PC-9 (cell line): Measurements from ENCODE around the gene IGSF8. TPM values are rescaled to one million over a fixed set of nuclear protein-coding genes. Genes with fewer than 3 reads are reported as not detected.

Experiments
- BruUV-seq: library from RNA; stranded (reverse); fragments of 400-500 nt; replicated peaks from 2 replicates; lab custom pipeline; 2021; lab: Mats Ljungman, UMichigan
- CTCF ChIA-PET: fragments of 300-600 bp; sonication (Branson Sonifier 250); formaldehyde crosslinking; loops from one replicate; lab custom pipeline; 2022; ENCODE audit warnings: antibody characterized with exemption; lab: Charles Lee
- POLR2A ChIA-PET: fragments of 300-600 bp; sonication (Branson Sonifier 250); formaldehyde crosslinking; loops from one replicate; lab custom pipeline; 2022; ENCODE audit warnings: antibody characterized with exemption; ENCODE audit not compliant: unreplicated experiment; lab: Charles Lee
- DNase-seq, 2 experiments: peaks; one replicate each; pipeline versions ENCODE4 v3.0.0 to v3.0.0-alpha.2; 2015 to 2022; ENCODE audit warnings: mixed read lengths in 1 of 2
- H2AFZ ChIP-seq: fragments of 200-600 bp; sonication (generic); 2 replicates; pipeline ENCODE4 v1.8.1; 2017; ENCODE audit warnings: antibody characterized with exemption
- H3F3A ChIP-seq: fragments of 200-600 bp; sonication (generic); 2 replicates; pipeline ENCODE4 v1.8.1; 2017; ENCODE audit warnings: antibody characterized with exemption, mild to moderate bottlenecking, low read depth; ENCODE audit not compliant: insufficient read depth
- H3K27ac ChIP-seq: fragments of 200-600 bp; sonication (generic); 2 replicates; pipeline ENCODE4 v1.6.1; 2016; ENCODE audit warnings: mixed run types
- H3K27me3 ChIP-seq: fragments of 200-600 bp; sonication (generic); 2 replicates; pipeline ENCODE4 v1.6.1; 2016; ENCODE audit warnings: low read depth, mixed run types; ENCODE audit not compliant: insufficient read depth
- H3K36me3 ChIP-seq: fragments of 200-600 bp; sonication (generic); 2 replicates; pipeline ENCODE4 v1.6.1; 2016; ENCODE audit warnings: low read depth, mixed run types
- H3K4me1 ChIP-seq: fragments of 200-600 bp; sonication (generic); replicated peaks from 2 replicates; pipeline ENCODE4 v1.6.1; 2016; ENCODE audit warnings: mixed run types; ENCODE audit not compliant: insufficient read depth
- H3K4me2 ChIP-seq: fragments of 200-600 bp; sonication (generic); 2 replicates; pipeline ENCODE4 v1.6.1; 2017; ENCODE audit warnings: mixed run types
- H3K4me3 ChIP-seq: fragments of 200-600 bp; sonication (generic); 2 replicates; pipeline ENCODE4 v1.6.1; 2016; ENCODE audit warnings: mixed run types
- H3K79me2 ChIP-seq: fragments of 200-600 bp; sonication (generic); 2 replicates; pipeline ENCODE4 v1.6.1; 2017; ENCODE audit warnings: low read depth, mixed run types
- H3K9me2 ChIP-seq: fragments of 200-600 bp; sonication (generic); 2 replicates; pipeline ENCODE4 v1.8.1; 2017; ENCODE audit warnings: mild to moderate bottlenecking; ENCODE audit not compliant: insufficient read depth
- H3K9me3 ChIP-seq: fragments of 200-600 bp; sonication (generic); 2 replicates; pipeline ENCODE4 v1.8.1; 2016; ENCODE audit warnings: low read depth; ENCODE audit not compliant: insufficient read depth
- H4K20me1 ChIP-seq: fragments of 200-600 bp; sonication (generic); 2 replicates; pipeline ENCODE4 v1.8.1; 2017; ENCODE audit not compliant: insufficient read depth
- CTCF ChIP-seq: fragments of 200-600 bp; sonication (generic); conservative IDR thresholded peaks from 2 replicates; pipeline ENCODE4 v1.6.1; 2017; ENCODE audit warnings: mixed run types, antibody characterized with exemption, mild to moderate bottlenecking, moderate library complexity
- EZH2 ChIP-seq: fragments of 200-600 bp; sonication (generic); IDR thresholded peaks from 2 replicates; pipeline ENCODE4 v1.8.0; 2017; ENCODE audit warnings: antibody characterized with exemption, low read depth
- intact Hi-C: fragments of 100-400 bp; cut with micrococcal nuclease; formaldehyde crosslinking; loops from one replicate; pipeline ENCODE4 v1.10.0; 2022; ENCODE audit not compliant: unreplicated experiment
- total RNA-seq: library from RNA; stranded (reverse); gene quantifications from 2 replicates; pipeline ENCODE4 v1.2.3, GENCODE V29; 2021

Gene IGSF8
- total RNA-seq, 1 experiment from 2014 or later = 27.4 TPM

DNA sequence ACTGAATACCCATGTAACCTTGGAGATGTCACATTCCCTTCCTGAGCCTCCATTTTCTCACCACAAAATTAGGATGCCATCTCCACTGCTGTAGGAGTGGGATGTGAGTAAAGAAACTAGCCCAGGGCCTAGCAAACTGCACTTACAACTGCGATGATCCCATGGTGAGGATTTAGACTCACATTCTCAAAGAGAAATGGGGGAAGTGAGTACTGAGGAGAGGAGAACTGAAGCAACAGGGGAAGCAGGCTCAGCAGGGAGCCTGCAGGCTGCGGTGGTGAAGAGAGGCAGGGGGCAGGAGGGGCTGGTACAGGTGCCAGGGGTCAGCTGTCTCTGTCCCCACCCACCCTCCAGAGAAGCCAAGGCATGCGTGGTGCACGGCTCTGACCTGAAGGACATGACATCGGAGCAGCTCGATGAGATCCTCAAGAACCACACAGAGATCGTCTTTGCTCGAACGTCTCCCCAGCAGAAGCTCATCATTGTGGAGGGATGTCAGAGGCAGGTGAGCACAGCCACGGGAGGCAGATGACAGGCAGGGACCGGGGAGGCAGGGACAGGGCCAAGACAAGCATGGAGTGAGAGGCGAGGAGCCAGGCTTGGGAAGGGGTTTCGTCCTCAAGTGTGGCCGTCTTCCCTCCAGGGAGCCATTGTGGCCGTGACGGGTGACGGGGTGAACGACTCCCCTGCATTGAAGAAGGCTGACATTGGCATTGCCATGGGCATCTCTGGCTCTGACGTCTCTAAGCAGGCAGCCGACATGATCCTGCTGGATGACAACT, 36.6 kb upstream of the IGSF8 start:
- BruUV-seq = no TSS peak
- ChIA-PET POLR2A (no interaction called here), CTCF (no interaction called here)
- Histone ChIP-seq H3K9me3 (no peaks in the 10 kb centered on the region), H2AFZ (no peak overlapping the region), H3K27ac (no peak overlapping the region), H3K27me3 (no peaks in the 10 kb centered on the region), H3K36me3 (no peaks in the 10 kb centered on the region), H3F3A (no peaks in the 10 kb centered on the region), H3K4me1 (peaks cover 13% of the 10 kb centered on the region), H3K79me2 (no peaks in the 10 kb centered on the region), H3K9me2 (no peaks in the 10 kb centered on the region), H3K4me2 (no peak overlapping the region), H4K20me1 (no peaks in the 10 kb centered on the region), H3K4me3 (no peak overlapping the region)
- intact Hi-C loops = no loop called here
- TF ChIP-seq CTCF = no peak
- no peak for TF ChIP-seq EZH2
- no peak for DNase-seq

DNA sequence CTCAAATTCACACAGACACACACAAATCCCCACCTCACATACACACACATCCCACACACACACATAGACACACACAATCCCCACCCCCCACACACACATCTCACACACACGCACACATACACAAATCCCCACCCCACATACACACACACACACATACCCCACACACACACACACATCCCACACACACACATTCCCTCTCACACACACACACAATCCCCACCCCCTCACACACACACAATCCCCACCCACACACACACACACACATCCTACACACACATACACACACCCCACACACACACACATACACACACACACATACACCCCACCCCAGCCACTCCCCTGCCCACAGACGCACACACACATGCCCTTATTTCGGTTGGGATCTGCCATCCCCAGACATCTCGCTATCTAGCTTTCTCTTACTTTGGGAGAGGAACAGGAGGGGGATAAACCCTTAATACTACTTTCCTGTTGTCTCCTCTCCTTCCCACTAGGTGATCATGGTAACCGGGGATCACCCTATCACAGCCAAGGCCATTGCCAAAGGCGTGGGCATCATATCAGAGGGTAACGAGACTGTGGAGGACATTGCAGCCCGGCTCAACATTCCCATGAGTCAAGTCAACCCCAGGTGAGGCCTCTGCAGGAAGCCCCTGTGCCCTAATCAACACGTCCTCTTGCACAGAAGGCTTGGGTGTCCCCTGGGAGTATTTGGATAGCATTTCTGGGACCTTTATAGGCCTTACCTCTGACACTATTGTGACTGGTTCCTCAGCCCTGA, 35.8 kb upstream of the IGSF8 start:
- H3K4me1 ChIP-seq = peaks cover 16% of the 10 kb centered on the region
- TF ChIP-seq EZH2 = no peak
- H3F3A ChIP-seq = no peaks in the 10 kb centered on the region
- no peak overlapping the region for H3K27ac ChIP-seq
- no peak for DNase-seq
- H4K20me1 ChIP-seq = no peaks in the 10 kb centered on the region
- BruUV-seq = no TSS peak
- CTCF ChIA-PET = no interaction called here
- no peaks in the 10 kb centered on the region for H3K79me2 ChIP-seq
- H2AFZ ChIP-seq = no peak overlapping the region
- no peak overlapping the region for H3K4me3 ChIP-seq
- no peaks in the 10 kb centered on the region for H3K27me3 ChIP-seq
- no peak overlapping the region for H3K4me2 ChIP-seq
- no peaks in the 10 kb centered on the region for H3K9me2 ChIP-seq
- POLR2A ChIA-PET = no interaction called here
- no peaks in the 10 kb centered on the region for H3K9me3 ChIP-seq
- intact Hi-C loops = no loop called here
- H3K36me3 ChIP-seq = no peaks in the 10 kb centered on the region

DNA sequence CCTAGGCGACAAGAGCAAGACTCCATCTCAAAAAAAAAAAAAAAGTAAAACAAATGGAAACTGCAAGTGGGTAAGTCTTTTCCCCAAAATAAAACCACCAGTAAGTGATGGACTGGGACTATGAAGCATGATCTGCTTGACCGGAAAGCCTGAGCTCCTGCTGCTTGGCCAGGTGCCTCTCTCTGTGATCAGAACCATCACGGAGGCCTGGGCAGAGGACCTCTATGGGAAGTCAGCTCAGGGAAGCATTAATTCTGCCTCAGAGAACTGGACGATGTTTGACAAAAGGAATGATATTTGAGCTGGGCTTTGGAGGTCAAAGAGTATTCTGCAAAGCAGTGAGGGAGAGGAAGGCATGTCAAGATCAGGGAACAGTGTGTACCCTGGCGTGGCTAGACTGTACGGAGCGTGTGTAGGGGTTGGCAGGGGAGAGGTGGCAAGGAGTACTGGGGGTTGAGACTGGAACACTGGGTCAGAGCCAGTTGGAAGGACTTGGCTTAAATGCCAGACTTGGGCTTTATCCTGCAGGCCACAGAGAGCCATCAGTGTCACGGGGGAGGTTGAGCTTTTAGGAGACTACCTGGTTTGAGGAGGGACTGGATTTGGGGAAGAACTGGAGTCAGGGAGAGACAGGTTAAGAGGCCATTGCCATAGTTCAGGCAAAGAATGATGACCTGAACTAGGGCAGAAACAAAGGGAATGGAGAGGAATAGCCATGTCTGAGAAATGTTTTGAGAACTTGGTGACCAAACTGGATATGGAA, 33.6 kb upstream of the IGSF8 start:
- H3K36me3 ChIP-seq = no peaks in the 10 kb centered on the region
- no peaks in the 10 kb centered on the region for H3K9me3 ChIP-seq
- H3K27ac ChIP-seq = no peak overlapping the region
- no peaks in the 10 kb centered on the region for H3K9me2 ChIP-seq
- no TSS peak for BruUV-seq
- no peaks in the 10 kb centered on the region for H3K27me3 ChIP-seq
- ChIA-PET POLR2A (no interaction called here), CTCF (no interaction called here)
- intact Hi-C loops = no loop called here
- no peak overlapping the region for H3K4me3 ChIP-seq
- H4K20me1 ChIP-seq = no peaks in the 10 kb centered on the region
- peaks cover 27% of the 10 kb centered on the region for H3K4me1 ChIP-seq
- TF ChIP-seq EZH2 (no peak), CTCF (no peak)
- H3K4me2 ChIP-seq = no peak overlapping the region; the same call in 1 of the 2 replicates
- H3F3A ChIP-seq = no peaks in the 10 kb centered on the region
- no peak for DNase-seq
- no peaks in the 10 kb centered on the region for H3K79me2 ChIP-seq
- H2AFZ ChIP-seq = no peak overlapping the region
